DND-41 (cell line): ENCODE results near the gene ELN.
"Not testable (repeated sequence)": the region's sequence is repeated elsewhere in the genome, so short reads cannot be mapped to it uniquely, and the experiment has no call there.

Experiments used
- ATAC-seq: fragments of 200-7000 bp; cut with Tn5 transposase; 3 replicates; pipeline ENCODE4 v1.9.1; 2021; ENCODE audit warnings: low read depth; ENCODE audit not compliant: insufficient read depth
- DNase-seq: peaks from one replicate; pipeline ENCODE4 v3.0.0-alpha.2; 2020
- H2AFZ ChIP-seq: 2 replicates; pipeline ENCODE4 v1.6.0; 2012; ENCODE audit warnings: low read depth, low read length
- H3K27ac ChIP-seq: 2 replicates; pipeline ENCODE4 v1.5.1; 2012; ENCODE audit warnings: low read length, inconsistent platforms
- H3K27me3 ChIP-seq: fragments of 200-600 bp; sonication (generic); 2 replicates; pipeline ENCODE4 v1.6.0; 2012; ENCODE audit warnings: low read length, mild to moderate bottlenecking, inconsistent platforms; ENCODE audit not compliant: insufficient read depth, poor library complexity
- H3K36me3 ChIP-seq: 2 replicates; pipeline ENCODE4 v1.5.1; 2012; ENCODE audit warnings: low read length, inconsistent platforms; ENCODE audit not compliant: insufficient read depth
- H3K4me1 ChIP-seq: 2 replicates; pipeline ENCODE4 v1.5.1; 2012; ENCODE audit warnings: mild to moderate bottlenecking, low read length; ENCODE audit not compliant: insufficient read depth
- H3K4me2 ChIP-seq: 2 replicates; pipeline ENCODE4 v1.6.0; 2012; ENCODE audit warnings: mild to moderate bottlenecking, moderate library complexity, low read length, inconsistent platforms; ENCODE audit not compliant: insufficient read depth
- H3K4me3 ChIP-seq, 2 experiments: fragments of 200-600 bp in 1 of 2; shearing (Covaris generic) in 1 of 2; 2 replicates each; pipeline ENCODE4 v1.5.1; 2012 to 2016; ENCODE audit warnings: inconsistent platforms in 2 of 2, low read length in 2 of 2, mild to moderate bottlenecking in 2 of 2, low read depth in 1 of 2, moderate library complexity in 1 of 2
- H3K79me2 ChIP-seq: 2 replicates; pipeline ENCODE4 v1.6.0; 2012; ENCODE audit warnings: low read length, inconsistent platforms; ENCODE audit not compliant: insufficient read depth
- H3K9ac ChIP-seq: 2 replicates; pipeline ENCODE4 v1.6.0; 2012; ENCODE audit warnings: low read depth, mild to moderate bottlenecking, inconsistent platforms, low read length, moderate library complexity
- H3K9me3 ChIP-seq: 2 replicates; pipeline ENCODE4 v1.5.1; 2012; ENCODE audit warnings: low read length, moderate library complexity, mild to moderate bottlenecking, inconsistent platforms; ENCODE audit not compliant: insufficient read depth, severe bottlenecking
- H4K20me1 ChIP-seq: 2 replicates; pipeline ENCODE4 v1.6.0; 2012; ENCODE audit warnings: low read length; ENCODE audit not compliant: insufficient read depth
- CTCF ChIP-seq: IDR thresholded peaks from 2 replicates; pipeline ENCODE4 v1.5.1; 2012; ENCODE audit warnings: borderline replicate concordance, low read length, moderate library complexity, mild to moderate bottlenecking; ENCODE audit not compliant: poor library complexity, severe bottlenecking; ENCODE audit errors: extremely low read depth
- EZH2 ChIP-seq: IDR thresholded peaks from 3 replicates; pipeline ENCODE4 v1.6.1; 2012; ENCODE audit warnings: borderline replicate concordance, low read depth, mild to moderate bottlenecking, moderate library complexity, low read length, inconsistent platforms; ENCODE audit not compliant: severe bottlenecking

The ELN gene

GRCh38 chr7:74044366-74045350 is 16.7 kb downstream of the ELN start:
- no peak overlapping the region for H3K4me2 ChIP-seq

GRCh38 chr7:74046581-74046980 is 18.6 kb downstream of the ELN start:
- ATAC-seq, DNase-seq, H3K4me1 ChIP-seq, H2AFZ ChIP-seq, H3K9me3 ChIP-seq, H3K36me3 ChIP-seq, H3K79me2 ChIP-seq, H4K20me1 ChIP-seq, H3K4me2 ChIP-seq, H3K27me3 ChIP-seq, H3K9ac ChIP-seq, H3K4me3 ChIP-seq, H3K27ac ChIP-seq: not testable (repeated sequence)

More at GRCh38 chr7:74044366-74045350, 16.7 kb downstream of the ELN start:
- H4K20me1 ChIP-seq, result no peaks in the 10 kb centered on the region; the same call in 1 of the 2 replicates
- H3K79me2 ChIP-seq, result no peaks in the 10 kb centered on the region
- H2AFZ ChIP-seq, result no peak overlapping the region
- no peak for TF ChIP-seq CTCF
- H3K9me3 ChIP-seq, result no peaks in the 10 kb centered on the region
- H3K27ac ChIP-seq, result no peak overlapping the region
- no peak overlapping the region for H3K9ac ChIP-seq
- H3K4me1 ChIP-seq, result no peaks in the 10 kb centered on the region
- H3K4me3 ChIP-seq, result no peak overlapping the region
- ATAC-seq (no peak), DNase-seq (no peak)
- no peaks in the 10 kb centered on the region for H3K27me3 ChIP-seq
- no peaks in the 10 kb centered on the region for H3K36me3 ChIP-seq

GRCh38 chr7:74047804-74048380 is 19.9 kb downstream of the ELN start:
- no peaks in the 10 kb centered on the region for H3K4me1 ChIP-seq
- no peak overlapping the region for H3K9ac ChIP-seq
- H4K20me1 ChIP-seq, result no peaks in the 10 kb centered on the region
- no peaks in the 10 kb centered on the region for H3K27me3 ChIP-seq
- H2AFZ ChIP-seq, result no peak overlapping the region
- no peaks in the 10 kb centered on the region for H3K79me2 ChIP-seq
- no peak overlapping the region for H3K27ac ChIP-seq
- ATAC-seq, result no peak
- no peak overlapping the region for H3K4me2 ChIP-seq
- no peaks in the 10 kb centered on the region for H3K36me3 ChIP-seq
- H3K4me3 ChIP-seq, result no peak overlapping the region
- no peak for TF ChIP-seq EZH2
- no peak for TF ChIP-seq CTCF
- DNase-seq, result no peak
- H3K9me3 ChIP-seq, result no peaks in the 10 kb centered on the region

GRCh38 chr7:74048999-74049599 is 21.1 kb downstream of the ELN start:
- Histone ChIP-seq H3K79me2 (no peaks in the 10 kb centered on the region), H3K4me2 (no peak overlapping the region), H2AFZ (no peak overlapping the region), H3K4me3 (no peak overlapping the region), H3K4me1 (no peaks in the 10 kb centered on the region), H3K9ac (no peak overlapping the region), H3K27me3 (no peaks in the 10 kb centered on the region), H3K27ac (no peak overlapping the region), H3K36me3 (no peaks in the 10 kb centered on the region), H3K9me3 (no peaks in the 10 kb centered on the region), H4K20me1 (no peaks in the 10 kb centered on the region)
- DNase-seq, result no peak
- no peak for ATAC-seq
- no peak for TF ChIP-seq CTCF
- no peak for TF ChIP-seq EZH2
